Adrenal gland (tissue), 5 donors: ENCODE measurements around the gene TUBB4A.

ENCODE experiments used
- POLR2A ChIP-seq, 2 donors: fragments of 450-650 bp; IDR thresholded peaks; one replicate each; pipeline ENCODE4 v1.6.1; 2017; ENCODE audit warnings: antibody characterized with exemption in 2 of 2, mild to moderate bottlenecking in 2 of 2, moderate library complexity in 1 of 2
- TF ChIP-seq, protein P1 (sequence below), 6 experiments: fragments of 450-650 bp in 4 of 6; fragments of 200-600 bp in 2 of 6; sonication (generic) in 1 of 6; IDR thresholded peaks; 1 replicate in 5 of 6; 2 replicates in 1 of 6; pipeline versions ENCODE4 v1.5.1 to v1.8.0; 2016 to 2021; ENCODE audit warnings: antibody characterized with exemption in 6 of 6, mild to moderate bottlenecking in 2 of 6, moderate library complexity in 1 of 6
- donor health status: DM: no; HTN: no; CAD: no.

DNA sequence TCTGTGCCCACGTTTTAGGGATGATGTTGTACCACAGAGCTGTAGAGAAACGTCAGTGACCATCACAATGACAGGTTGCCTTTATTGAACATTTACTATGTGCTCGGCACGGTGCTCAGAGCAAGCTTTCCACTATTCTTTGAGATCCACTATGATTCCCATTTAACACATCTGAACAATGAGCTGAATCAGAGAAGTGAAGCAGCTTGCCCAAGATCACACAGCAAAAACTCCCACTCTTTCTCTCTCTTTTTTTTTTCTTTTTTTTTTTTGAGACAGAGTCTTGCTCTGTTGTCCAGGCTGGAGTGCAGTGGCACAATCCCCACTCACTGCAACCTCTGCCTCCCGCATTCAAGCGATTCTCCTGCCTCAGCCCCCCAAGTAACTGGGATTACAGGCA lies 20.6 kb upstream of the TUBB4A start:
- TF ChIP-seq, protein P1, sequence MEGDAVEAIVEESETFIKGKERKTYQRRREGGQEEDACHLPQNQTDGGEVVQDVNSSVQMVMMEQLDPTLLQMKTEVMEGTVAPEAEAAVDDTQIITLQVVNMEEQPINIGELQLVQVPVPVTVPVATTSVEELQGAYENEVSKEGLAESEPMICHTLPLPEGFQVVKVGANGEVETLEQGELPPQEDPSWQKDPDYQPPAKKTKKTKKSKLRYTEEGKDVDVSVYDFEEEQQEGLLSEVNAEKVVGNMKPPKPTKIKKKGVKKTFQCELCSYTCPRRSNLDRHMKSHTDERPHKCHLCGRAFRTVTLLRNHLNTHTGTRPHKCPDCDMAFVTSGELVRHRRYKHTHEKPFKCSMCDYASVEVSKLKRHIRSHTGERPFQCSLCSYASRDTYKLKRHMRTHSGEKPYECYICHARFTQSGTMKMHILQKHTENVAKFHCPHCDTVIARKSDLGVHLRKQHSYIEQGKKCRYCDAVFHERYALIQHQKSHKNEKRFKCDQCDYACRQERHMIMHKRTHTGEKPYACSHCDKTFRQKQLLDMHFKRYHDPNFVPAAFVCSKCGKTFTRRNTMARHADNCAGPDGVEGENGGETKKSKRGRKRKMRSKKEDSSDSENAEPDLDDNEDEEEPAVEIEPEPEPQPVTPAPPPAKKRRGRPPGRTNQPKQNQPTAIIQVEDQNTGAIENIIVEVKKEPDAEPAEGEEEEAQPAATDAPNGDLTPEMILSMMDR (IDR thresholded peaks at IDR 0.05) = no peak
- no peak for TF ChIP-seq POLR2A (IDR thresholded peaks at IDR 0.05)
